HG03520 (cell line): ENCODE data around the gene MAP4K2.
"Not testable (repeated sequence)": the region's sequence is repeated elsewhere in the genome, so short reads cannot be mapped to it uniquely, and the experiment has no call there.

Experiments
- ATAC-seq: cut with Tn5 transposase; IDR thresholded peaks from one replicate; pipeline ENCODE4 v1.9.1; 2021; ENCODE audit warnings: mild to moderate bottlenecking, moderate library complexity; ENCODE audit not compliant: unreplicated experiment

Gene MAP4K2

DNA sequence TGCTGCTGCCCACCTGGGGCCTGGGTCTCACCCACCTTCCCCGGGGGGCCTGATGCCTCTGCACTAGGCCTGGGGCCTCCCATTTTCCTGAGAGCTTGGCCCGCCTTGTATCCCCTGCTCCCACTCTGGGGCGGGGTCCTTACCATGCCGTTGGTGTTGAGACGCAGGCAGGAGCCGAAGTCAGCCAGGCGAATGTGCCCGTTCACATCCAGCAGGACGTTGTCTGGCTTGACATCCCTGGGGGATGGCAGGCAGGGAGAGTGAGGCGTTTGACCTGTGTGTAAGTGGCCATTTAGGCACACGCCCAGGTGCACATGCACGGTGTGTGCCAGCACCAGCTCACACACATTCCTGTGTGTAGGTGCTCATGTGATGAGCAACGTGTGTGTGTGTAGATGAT, 36.3 kb upstream of the MAP4K2 start:
- ATAC-seq = no peak

DNA sequence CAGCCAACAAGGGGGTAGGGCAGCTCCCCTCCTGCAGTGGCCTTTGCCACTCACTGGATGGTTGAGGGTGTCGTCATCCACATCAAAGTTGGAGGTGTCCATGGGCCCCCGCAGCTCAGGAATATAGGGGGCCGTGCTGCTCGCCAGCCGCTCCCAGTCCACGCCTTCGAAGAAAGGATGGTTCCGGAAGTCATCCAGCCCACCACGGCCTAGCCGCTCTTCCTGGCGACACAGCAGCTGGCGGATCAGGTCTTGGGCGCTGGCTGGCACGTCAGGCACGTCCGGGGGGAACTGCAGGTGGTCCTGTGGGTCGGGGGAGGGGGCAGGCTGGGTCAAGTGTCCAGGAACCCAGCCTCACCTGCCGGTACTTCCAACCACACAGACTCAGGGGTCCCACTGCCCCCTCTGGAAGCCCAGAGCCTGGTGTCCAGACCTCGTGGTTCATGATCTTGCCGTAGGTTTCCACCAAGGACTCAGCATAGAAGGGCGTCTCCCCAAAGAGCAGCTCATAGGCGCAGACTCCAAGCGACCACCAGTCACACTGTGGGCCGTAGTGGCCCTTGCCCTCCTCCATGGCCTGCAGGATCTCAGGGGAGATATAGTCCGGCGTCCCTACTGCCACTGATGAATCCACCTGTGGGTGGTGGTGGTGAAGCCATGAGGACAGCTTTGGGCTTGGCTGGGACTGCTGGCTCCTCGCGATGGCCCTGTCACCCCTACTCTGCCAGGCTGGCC, 35.8 kb upstream of the MAP4K2 start:
- ATAC-seq = no peak

DNA sequence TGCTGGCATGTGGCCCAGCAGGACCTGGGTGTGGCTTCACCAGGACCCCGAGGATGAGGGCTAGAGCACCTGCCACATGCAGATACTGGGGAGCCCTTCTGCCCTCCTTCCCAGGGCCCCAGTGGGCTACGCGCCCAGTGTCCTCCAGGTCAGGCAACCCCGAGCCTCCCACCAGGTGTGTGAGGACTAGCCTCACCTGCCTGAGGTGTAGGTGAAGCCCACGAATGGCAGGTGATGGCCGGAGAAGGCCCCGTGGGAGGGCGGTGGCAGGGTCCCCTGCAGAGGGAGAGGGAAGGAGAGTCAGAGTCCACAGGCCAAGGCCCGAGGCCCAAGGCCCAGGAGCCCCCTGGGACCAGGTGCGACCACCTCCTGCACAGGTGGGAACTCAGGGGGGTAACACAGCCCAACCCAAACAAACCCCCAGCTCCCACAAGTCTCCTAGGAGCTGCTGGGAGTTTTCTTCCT, 34.9 kb upstream of the MAP4K2 start:
- ATAC-seq = no peak

DNA sequence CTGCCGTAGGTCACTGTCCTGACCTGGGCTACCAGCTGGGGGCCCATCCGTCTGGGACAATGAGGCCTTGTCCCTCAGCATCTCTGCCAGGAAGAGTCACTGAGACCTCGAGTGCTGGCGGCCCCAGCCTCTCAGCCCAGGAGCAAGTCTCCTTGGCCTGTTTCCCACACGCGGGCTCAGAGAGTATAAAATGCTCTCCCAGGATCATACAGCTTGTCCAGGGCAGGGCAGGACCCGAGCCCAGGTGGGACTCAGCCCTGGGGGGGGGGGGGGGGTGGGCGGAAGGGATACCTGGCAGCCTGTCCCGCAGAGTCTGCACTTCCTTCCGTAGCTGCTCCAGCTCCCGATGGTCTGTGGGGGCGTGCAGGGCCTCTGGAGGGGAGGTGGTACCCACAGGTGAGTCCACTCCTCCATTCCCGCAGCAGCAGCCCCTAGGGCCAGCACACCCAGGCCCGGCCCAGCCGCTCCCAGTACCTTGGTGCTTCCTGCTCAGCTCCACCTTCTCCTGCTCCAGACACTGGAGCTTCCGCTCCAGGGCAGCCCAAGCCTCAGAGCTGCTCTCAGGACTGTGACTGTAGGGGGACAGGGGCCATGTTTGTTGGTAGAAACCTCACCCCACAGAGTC, 33.5 kb upstream of the MAP4K2 start:
- ATAC-seq = no peak

DNA sequence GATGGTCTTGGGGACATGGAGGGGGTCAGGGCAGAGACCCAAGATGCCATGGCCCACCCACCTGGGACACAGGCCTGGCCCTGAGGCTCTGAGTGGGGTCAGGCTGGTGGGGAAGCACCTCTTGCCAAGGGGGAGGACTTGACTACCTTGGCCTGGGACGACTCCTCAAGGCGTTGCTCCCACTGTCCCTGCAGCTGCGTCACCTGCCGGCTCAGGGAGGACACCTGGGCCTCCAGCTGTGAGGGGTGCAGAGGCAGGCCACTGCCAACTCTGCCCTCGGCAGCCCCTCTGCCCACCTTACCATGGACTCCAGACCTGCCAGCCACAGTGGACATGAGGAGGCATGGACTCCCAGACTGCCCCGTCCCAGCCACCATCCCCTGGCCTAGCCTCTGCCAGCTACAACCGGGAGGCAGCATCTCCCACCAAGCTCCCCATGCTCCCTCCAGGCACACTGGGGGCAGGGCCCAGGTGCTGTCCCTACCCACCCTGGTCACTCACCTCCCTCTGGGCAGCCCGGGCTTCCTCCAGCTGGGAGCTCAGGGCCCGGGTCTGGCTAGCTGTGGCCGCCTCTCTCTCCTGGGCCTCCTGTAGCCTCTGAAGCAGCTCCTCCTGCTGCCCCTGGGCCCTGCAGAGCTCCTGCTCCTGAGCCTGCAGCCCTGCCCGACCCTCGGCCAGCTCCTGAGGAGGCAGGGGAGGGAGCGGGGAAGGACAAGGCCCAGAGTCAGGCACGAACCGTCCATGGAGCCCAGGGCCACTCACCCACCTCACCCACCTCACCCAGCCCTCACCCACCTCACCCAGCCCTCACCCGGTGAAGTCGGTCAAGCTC, 32.8 kb upstream of the MAP4K2 start:
- ATAC-seq = no peak

DNA sequence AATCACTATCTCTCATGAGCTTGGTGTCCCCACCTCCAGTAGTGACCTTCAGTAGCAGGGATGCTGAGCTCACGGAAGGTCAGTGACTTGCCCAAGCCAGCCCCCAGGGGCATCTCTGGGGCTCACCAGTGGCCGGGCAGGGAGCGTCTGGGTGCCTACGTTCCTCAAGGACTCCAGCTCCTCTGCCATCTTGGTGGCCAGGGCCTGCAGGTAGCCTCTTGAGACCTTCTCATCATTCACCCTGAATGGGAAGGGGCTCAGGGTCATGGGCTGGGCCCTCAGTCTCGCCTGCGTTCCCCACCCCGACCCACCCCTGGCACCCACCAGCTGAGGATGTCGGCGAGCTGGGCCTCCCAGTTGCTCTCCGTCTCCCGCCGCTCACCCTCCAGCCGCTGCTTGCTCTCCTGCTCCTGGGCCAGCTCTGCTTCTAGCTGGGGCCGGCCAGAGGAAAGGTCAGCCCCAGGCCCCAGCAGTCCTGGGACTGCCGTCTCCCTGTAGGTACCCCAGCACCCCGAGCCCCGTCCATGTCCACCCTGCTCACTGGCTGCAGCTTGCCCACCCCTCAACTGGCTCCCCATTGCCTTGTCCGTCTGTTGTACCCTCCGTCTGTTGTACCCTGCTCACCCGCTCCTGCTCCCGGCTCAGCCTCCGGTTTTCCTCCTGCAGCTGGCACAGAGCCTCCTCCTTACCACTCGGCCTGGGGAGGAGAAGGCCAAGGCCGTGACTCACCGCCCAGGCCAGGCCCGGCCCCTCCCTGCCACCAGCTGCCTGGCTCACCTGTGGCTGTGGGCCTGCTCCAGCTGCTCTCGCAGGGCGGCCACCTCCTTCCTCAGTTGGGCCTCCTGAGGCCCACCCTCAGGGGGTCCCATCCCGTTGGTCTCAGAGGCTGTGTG, 32.0 kb upstream of the MAP4K2 start:
- ATAC-seq = no peak

DNA sequence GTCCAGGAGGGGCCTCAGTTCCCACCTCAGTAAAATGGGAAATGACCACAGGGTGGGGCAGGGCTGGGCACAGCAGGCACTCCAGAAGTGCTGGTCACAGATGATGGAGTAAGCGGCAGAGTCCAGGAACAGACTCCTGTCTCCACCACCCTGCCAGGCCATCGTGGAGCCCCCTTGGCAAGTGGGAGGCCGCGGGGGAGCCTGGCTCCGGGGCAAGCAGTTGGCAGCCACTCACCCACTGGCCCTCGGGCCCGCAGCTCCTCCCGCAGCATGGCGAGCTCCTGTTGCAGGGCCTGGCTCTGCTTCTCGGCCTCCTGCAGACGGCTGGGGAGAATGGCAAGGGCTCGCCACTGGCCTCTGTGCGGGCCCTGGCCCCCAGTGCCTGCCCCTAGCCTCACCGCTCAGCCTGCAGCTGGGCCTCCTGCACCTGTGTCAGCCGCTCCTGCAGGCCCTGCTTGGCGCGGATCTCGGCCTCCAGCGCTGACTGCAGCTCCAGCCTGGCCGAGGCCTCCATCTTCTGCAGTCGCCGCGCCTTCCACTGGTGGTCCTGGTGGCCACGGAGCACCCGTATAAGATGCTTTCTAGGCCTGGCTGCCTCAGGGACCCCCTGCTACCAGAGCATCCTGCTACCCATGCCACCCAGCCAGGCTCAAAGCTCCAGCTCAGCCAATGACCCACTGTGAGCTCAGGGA, 31.2 kb upstream of the MAP4K2 start:
- ATAC-seq = no peak

DNA sequence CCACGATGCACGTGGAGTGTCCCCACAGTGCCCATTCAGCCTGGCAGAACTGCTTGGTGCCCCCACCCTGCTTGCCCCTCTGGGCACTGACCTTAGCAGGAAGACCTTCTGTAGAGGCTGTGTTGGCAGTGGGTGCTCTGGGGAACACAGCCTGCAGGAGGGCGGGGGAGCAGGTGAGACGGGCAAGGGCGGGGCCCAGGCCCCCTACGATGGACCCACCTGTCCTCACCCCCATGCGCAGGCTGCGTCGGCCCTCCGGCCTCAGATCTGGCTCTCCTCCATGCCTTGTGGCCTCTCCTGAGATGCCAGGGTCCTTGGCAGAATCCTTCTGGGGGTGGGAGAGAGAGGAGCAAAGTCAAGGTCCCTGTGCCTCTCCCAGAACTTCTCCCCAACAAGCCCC, 30.5 kb upstream of the MAP4K2 start:
- ATAC-seq = no peak

DNA sequence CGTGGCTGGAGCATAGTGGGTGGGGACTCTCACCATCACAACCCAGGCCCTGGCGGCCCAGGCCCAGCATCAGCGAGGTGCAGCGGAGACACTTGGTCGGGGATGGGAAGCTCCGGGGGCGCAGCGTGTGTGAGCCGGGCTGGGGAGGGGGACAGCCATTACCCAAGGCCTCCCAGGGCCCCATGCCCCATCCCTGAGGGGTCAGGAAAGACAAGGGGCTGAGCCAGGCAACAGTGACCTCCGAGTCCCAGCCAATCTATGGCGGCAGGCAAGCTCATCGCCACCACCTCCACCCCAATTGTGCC, 30.1 kb upstream of the MAP4K2 start:
- ATAC-seq = no peak

DNA sequence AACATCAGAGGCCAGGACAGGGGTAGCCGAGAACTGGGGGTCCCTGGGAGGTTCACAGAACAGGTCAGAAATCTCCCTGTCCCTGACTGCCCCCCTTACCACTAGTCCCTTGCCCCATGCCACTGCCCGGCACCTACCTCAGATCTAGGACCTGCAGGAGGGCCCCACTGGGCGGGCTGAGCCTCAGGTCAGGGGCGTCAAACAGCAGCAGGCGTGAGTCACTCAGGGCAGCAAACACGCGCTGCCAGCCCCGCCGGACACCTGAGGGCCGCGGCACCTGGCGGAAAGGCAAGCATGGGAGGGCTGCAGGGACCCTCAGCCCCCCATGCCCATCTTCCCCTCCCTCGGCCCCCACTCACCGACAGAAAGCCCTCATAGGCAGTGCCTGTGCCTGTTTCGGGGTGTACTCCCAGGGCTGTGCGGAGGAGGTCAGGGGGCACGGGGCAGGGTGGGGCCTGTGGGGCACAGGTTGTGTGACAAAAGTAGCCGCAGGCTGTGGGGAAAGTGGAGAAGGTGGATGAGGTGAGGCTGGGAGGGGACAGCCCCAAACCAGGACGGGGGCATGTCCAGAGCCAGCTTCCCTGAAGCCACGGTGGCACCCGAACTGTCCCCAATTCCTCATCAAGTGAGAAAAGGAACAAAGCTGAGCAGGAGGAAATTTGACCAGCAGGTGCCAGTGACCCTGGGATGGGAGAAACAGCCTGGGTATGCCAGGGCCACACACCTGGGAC, 29.6 kb upstream of the MAP4K2 start:
- no peak for ATAC-seq

DNA sequence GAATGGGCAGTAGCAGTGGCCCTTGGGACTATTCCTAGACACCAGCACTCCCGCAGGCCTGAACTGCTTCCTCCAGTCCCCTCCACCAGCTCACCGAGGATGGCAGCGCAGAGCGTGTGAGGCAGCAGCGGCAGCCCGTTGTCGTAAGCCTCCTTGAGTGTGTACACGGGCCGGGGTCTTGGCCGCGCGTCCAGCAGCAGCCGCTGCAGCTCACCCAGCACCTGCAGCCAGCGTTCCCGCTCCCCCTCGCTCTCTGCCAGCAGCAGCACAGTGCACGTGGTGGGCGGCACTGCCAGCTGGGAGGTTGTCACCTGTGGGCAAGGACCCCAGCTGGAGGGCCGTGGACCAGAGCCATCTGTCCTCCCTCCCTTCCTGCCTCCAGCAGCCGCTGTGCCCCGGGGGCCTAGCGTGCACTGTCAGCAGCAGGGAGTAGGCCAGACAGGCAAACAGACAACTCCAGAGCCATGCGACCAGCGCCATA, 28.4 kb upstream of the MAP4K2 start:
- no peak for ATAC-seq

DNA sequence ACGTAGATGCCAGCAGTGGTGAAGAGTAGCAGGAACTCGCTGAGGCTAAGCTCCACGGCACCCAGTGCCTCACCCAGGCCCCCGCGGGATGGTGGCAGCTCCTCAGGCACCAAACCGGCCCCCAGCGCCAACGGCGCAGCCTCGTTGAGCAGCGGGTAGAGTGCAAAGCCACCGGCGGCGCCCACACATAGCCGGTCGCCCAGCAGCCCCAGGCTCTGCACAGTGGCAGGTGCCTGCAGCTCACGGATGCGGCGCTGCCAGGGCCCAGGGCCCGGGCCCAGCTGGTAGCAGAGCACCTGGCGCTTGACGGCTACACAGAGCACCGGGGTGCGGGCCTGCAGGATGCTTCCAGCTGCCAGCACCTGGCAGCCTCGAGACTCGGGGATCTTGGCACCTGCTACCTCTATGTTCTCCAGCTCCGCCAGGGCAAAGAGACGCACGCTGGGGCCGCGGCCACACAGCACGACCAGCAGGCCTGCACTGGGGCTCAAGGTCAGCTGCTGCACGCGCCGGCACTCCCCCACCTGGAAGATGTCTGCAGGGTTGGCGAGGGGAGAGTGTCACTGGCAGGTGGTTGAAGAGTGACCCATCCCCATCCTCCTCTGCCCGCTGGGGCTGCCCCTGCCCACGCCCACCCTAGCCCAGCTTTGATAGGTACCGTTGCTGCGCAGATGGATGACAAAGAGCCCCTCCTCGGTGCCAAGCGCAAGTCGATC, 26.7 kb upstream of the MAP4K2 start:
- no peak for ATAC-seq

DNA sequence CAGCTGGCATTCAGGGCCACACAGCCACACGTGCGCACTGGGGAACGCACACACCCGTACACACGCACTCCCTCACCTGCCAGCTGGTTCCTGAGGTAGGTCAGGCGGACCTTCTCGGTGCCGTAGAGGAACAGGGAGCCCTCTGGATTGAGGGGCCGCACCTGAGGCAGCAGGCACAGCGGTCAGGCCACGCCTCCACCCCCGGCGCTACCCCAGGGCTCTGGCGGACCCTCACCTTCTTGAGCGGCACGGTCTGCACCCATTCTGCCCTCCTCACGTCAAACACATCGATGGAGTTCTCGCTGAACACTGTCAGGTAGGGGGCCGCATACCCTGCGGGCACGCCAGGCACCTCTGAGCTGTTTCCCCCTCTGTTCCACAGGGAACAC, 24.4 kb upstream of the MAP4K2 start:
- no peak for ATAC-seq

DNA sequence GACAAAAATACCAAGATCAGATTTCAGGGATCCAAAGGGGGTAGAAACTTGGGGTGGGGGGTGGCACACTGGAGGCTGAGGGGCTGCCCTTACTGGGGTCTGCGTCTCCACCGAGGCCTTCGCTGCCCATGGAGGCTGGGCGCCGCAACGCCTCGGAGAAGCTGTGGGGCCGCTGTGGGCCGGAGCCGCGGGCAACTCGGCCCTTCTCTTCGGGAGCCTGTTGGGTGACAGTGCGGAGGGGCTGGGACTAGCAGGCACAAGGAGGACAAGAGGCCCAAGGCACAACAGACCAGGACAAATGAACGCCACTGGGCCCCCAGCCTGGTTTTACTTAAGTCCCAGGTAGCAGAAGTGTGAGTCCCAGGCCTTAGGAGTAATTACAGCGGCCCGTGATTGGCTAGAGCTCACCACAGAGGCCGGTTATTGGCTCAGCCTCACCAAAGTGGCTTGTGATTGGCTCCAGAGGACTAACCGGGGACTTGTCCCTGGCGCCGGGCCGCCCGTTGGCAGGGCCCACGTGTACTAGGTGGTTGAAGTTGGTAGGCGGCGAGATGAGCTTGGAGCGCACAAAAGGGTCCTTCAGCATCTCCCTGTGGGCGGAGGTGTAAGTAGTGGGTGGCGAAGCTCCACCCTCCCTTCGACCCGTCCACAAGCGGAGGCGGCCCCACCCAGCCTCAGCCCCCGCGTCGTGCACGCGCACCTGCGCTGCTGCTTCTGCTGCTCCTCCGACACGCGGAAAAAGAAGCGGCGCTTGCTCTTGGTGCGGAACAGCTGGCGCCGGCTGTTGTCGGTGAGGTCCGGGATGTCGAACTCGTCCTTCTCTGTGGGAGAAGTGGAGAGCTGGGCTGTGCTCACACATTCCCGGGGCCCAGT, 23.8 kb upstream of the MAP4K2 start:
- ATAC-seq = no peak

DNA sequence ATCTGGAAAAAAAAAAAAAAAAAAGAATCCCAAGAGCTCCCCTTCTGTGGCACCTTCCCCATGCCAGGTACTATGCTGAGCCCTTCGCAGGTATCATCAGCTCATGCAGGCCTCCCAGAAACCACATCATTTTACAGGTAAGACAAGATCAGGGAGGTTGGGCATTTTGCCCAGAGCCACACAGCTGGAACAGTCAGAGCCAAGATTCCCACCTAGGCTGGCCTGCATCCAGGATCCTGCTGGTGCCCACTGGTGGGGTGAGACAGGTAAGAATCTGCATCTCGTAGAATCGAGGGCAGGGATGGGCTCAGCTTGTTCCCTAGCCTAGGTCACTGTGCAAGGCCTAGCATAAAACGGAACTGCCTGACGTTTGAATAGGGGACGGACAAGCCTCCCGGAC, 23.0 kb upstream of the MAP4K2 start:
- no peak for ATAC-seq

DNA sequence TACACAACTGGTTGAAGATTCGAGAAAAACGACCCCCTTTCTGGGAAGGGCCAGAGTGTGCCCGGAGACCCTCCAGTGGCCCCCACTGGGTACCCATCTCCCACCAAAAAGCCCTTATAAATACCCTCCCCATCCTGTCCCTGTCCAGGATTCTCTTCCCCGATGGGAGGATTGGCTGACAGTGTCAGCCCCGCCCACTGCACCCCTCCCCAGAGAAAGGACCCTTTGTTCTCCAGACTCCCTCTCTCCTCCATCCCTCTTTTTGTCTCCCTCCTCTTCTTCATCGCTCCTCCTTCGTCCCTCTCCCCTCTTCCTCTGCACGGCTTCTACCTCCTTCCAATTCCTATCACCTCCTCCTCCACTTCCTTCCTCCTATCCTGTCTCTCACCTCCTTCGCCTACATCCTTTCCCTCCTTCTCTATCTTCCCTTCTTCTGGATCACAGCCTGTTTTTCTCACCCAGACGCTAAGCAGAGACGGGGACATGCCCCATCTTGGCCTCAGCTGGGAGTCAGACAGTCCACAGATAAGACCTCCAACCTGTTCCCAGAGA, 20.6 kb upstream of the MAP4K2 start:
- ATAC-seq = no peak

DNA sequence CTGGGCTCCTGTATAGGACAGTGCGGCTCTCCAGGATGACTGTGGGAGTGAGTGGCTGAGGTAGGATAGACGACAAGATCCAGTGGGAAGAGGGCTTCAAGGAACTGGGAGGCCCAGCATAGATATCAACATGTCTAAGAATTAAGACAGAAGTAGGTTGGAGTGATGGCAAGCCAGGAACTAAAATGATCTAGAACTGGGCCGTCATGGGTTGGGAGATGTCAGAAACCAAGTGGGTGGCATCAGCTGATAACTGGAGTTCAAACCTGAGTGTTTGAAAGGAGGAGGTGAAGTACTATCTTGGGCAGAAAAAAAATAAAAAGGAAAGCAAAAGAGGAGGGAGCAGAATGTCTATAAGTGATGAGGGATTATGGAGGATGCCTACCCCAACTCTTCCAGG, 14.5 kb upstream of the MAP4K2 start:
- no peak for ATAC-seq

DNA sequence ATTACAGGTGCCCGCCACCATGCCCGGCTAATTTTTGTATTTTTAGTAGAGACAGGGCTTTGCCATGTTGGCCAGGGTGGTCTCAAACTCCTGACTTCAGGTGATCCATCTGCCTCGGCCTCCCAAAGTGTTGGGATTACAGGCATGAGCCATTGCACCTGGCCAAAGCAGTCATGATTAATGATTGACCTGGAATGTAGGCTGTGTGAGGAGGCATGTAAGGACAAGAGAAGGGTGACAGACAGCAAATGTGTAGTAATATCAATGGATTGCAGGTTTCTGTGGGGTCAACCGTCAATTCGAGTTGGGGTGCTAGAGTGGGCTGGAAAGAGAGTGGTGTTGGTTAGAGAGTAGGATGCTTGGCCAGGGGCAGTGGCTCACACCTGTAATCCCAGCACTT, 12.4 kb upstream of the MAP4K2 start:
- ATAC-seq = not testable (repeated sequence)
